HepG2 (cell line): ENCODE measurements around the gene HK2. TPM values are rescaled to one million over a fixed set of nuclear protein-coding genes. Genes with fewer than 3 reads are reported as not detected.

Experiments used
- ARNTL ChIP-seq: sonication (generic); formaldehyde crosslinking; IDR thresholded peaks from 2 replicates; pipeline ENCODE4 v1.4.0; 2020; ENCODE audit warnings: mild to moderate bottlenecking, missing genetic modification reagents
- DBP ChIP-seq: sonication (generic); formaldehyde crosslinking; IDR thresholded peaks from 2 replicates; pipeline ENCODE4 v1.4.0; 2020; ENCODE audit warnings: missing genetic modification reagents; ENCODE audit errors: not compliant biosample characterization
- GTF3A ChIP-seq: sonication (generic); formaldehyde crosslinking; conservative IDR thresholded peaks from 2 replicates; pipeline ENCODE4 v1.4.0; 2020; ENCODE audit warnings: mild to moderate bottlenecking, missing genetic modification reagents
- HNRNPK ChIP-seq: fragments of 200-400 bp; formaldehyde crosslinking; IDR thresholded peaks from 2 replicates; pipeline ENCODE4 v1.6.1; 2018; ENCODE audit warnings: low read length, low read depth, moderate library complexity, mild to moderate bottlenecking; ENCODE audit not compliant: poor library complexity, severe bottlenecking
- KLF12 ChIP-seq: sonication (generic); formaldehyde crosslinking; IDR thresholded peaks from 2 replicates; pipeline ENCODE4 v1.4.0; 2020; ENCODE audit warnings: missing genetic modification reagents, borderline replicate concordance
- MTF1 ChIP-seq: sonication (generic); formaldehyde crosslinking; IDR thresholded peaks from 2 replicates; pipeline ENCODE4 v1.5.0; 2020; ENCODE audit warnings: missing genetic modification reagents
- PAF1 ChIP-seq: IDR thresholded peaks from 2 replicates; pipeline ENCODE4 v1.6.1; 2016; ENCODE audit warnings: missing genetic modification reagents, missing compliant biosample characterization
- SALL1 ChIP-seq: sonication (generic); formaldehyde crosslinking; IDR thresholded peaks from 2 replicates; pipeline ENCODE4 v1.8.0; 2022; ENCODE audit warnings: mild to moderate bottlenecking, missing genetic modification reagents
- SP5 ChIP-seq: IDR thresholded peaks from 2 replicates; pipeline ENCODE4 v1.6.1; 2016; ENCODE audit warnings: low read depth, borderline replicate concordance
- TBX3 ChIP-seq: fragments of 450-650 bp; IDR thresholded peaks from 2 replicates; pipeline ENCODE4 v1.6.1; 2017; ENCODE audit warnings: antibody characterized with exemption, mild to moderate bottlenecking, inconsistent platforms, borderline replicate concordance
- TEAD3 ChIP-seq: optimal IDR thresholded peaks from 2 replicates; pipeline ENCODE3; 2016; ENCODE audit warnings: borderline replicate concordance
- TFDP2 ChIP-seq: sonication (generic); formaldehyde crosslinking; IDR thresholded peaks from 2 replicates; pipeline ENCODE4 v1.4.0; 2020; ENCODE audit warnings: missing genetic modification reagents
- ZFP37 ChIP-seq: sonication (generic); formaldehyde crosslinking; IDR thresholded peaks from 2 replicates; pipeline ENCODE4 v1.4.0; 2020; ENCODE audit warnings: missing genetic modification reagents, borderline replicate concordance
- ZFX ChIP-seq: sonication (generic); formaldehyde crosslinking; IDR thresholded peaks from 2 replicates; pipeline ENCODE4 v1.4.0; 2020; ENCODE audit warnings: mild to moderate bottlenecking, low read depth, missing genetic modification reagents, moderate library complexity
- ZGPAT ChIP-seq: IDR thresholded peaks from 2 replicates; pipeline ENCODE4 v1.6.1; 2016; ENCODE audit warnings: mild to moderate bottlenecking
- ZNF230 ChIP-seq: sonication (generic); formaldehyde crosslinking; IDR thresholded peaks from 2 replicates; pipeline ENCODE4 v1.4.0; 2020; ENCODE audit warnings: mild to moderate bottlenecking, missing genetic modification reagents
- ZNF274 ChIP-seq: sonication (generic); formaldehyde crosslinking; IDR thresholded peaks from 2 replicates; pipeline ENCODE4 v1.5.1; 2020; ENCODE audit warnings: mild to moderate bottlenecking, missing genetic modification reagents
- ZNF292 ChIP-seq: sonication (generic); formaldehyde crosslinking; IDR thresholded peaks from 2 replicates; pipeline ENCODE4 v1.8.1; 2022; ENCODE audit warnings: mild to moderate bottlenecking, low read depth, missing genetic modification reagents, borderline replicate concordance
- ZNF503 ChIP-seq: sonication (generic); formaldehyde crosslinking; IDR thresholded peaks from 2 replicates; pipeline ENCODE4 v1.4.0; 2020; ENCODE audit warnings: missing genetic modification reagents
- ZNF761 ChIP-seq: sonication (generic); formaldehyde crosslinking; conservative IDR thresholded peaks from 2 replicates; pipeline ENCODE4 v1.4.0; 2020; ENCODE audit warnings: mild to moderate bottlenecking, missing genetic modification reagents
- ZUFSP ChIP-seq: sonication (generic); formaldehyde crosslinking; IDR thresholded peaks from 2 replicates; pipeline ENCODE4 v1.9.0; 2021; ENCODE audit warnings: missing genetic modification reagents, mild to moderate bottlenecking, borderline replicate concordance
- ZZZ3 ChIP-seq: sonication (generic); formaldehyde crosslinking; IDR thresholded peaks from 2 replicates; pipeline ENCODE4 v1.4.0; 2020; ENCODE audit warnings: missing genetic modification reagents, mild to moderate bottlenecking, borderline replicate concordance
- polyA plus RNA-seq, 8 experiments: library from polyadenylated mRNA; depleted of rRNA in 3 of 8; stranded (reverse) in 7 of 8; unstranded in 1 of 8; fragments of >200 nt; fragmentation: Illumina TruSeq in 4 of 8; extraction: Trizol in 4 of 8; gene quantifications; 2 replicates each; pipeline versions ENCODE4 v1.2.1 to v1.2.3, GENCODE V29; 2011 to 2016; ENCODE audit warnings: low read depth in 4 of 8, missing spikeins in 1 of 8, mixed read lengths in 1 of 8; ENCODE audit not compliant: insufficient read depth in 1 of 8
- total RNA-seq, 5 experiments: library from RNA; depleted of rRNA; stranded (reverse); fragments of >200 nt; fragmentation: Illumina TruSeq; extraction: Trizol; gene quantifications; 2 replicates each; pipeline ENCODE4 v1.2.3, GENCODE V29; 2016; ENCODE audit warnings: low read depth in 1 of 5

The HK2 gene
- total and polyA plus RNA-seq, 2 of the 13 experiments (the other 11 are each of a cell fraction or from before 2014, with no cell fraction given) = 13.2 to 101 TPM

- TF ChIP-seq DBP (CRISPR knock-in tag) = peak; percentile 78
- TF ChIP-seq KLF12 (CRISPR knock-in tag) = peak; percentile 68; the same call in 1 of the 2 replicates
- TF ChIP-seq ZNF274 (CRISPR knock-in tag) = 0 out of 2 replicates have a peak, but pooled peaks have one; percentile 0
- no peak for TF ChIP-seq ZUFSP (CRISPR knock-in tag)
- peak; percentile 75 for TF ChIP-seq ZFX (CRISPR knock-in tag)
- peak; percentile 87 for TF ChIP-seq SP5 (CRISPR knock-in tag)
- TF ChIP-seq ZNF292 (CRISPR knock-in tag) = no peak
- peak; percentile 70; the same call in 1 of the 2 replicates for TF ChIP-seq TFDP2 (CRISPR knock-in tag)
- TF ChIP-seq ZNF503 (CRISPR knock-in tag) = peak; percentile 76
- TF ChIP-seq ZNF230 (CRISPR knock-in tag) = no peak
- TF ChIP-seq MTF1 = no peak
- TF ChIP-seq ZZZ3 (CRISPR knock-in tag) = no peak
- peak; percentile 33; the same call in 1 of the 2 replicates for TF ChIP-seq ZGPAT (CRISPR knock-in tag)
- TF ChIP-seq ARNTL (CRISPR knock-in tag) = peak; percentile 72; the same call in 1 of the 2 replicates
- no peak for TF ChIP-seq HNRNPK
- TF ChIP-seq ZNF761 (CRISPR knock-in tag) = no peak; the same call in 1 of the 2 replicates
- no peak; the same call in 1 of the 2 replicates for TF ChIP-seq GTF3A (CRISPR knock-in tag)
- TF ChIP-seq TBX3 = no peak
- TF ChIP-seq ZFP37 (CRISPR knock-in tag) = 0 out of 2 replicates have a peak, but pooled peaks have one; percentile 23
- TF ChIP-seq PAF1 (CRISPR knock-in tag) = no peak
- peak; percentile 53 for TF ChIP-seq TEAD3 (CRISPR knock-in tag)
- peak; percentile 62 for TF ChIP-seq SALL1
These were observed at the start of gene HK2 (continued) for GRCh38 chr2:74833418-74834233.
